ENCODE results near the gene PLIN3. TPM values are rescaled to one million over a fixed set of nuclear protein-coding genes. Genes with fewer than 3 reads are reported as not detected.
A peak's percentile ranks its signal among the peaks of the same experiment; 100 is the strongest.

The PLIN3 gene
- total and polyA plus RNA-seq, 2 of the 4 experiments (the other 2 are of a cell fraction) = 147 to 246 TPM

DNA sequence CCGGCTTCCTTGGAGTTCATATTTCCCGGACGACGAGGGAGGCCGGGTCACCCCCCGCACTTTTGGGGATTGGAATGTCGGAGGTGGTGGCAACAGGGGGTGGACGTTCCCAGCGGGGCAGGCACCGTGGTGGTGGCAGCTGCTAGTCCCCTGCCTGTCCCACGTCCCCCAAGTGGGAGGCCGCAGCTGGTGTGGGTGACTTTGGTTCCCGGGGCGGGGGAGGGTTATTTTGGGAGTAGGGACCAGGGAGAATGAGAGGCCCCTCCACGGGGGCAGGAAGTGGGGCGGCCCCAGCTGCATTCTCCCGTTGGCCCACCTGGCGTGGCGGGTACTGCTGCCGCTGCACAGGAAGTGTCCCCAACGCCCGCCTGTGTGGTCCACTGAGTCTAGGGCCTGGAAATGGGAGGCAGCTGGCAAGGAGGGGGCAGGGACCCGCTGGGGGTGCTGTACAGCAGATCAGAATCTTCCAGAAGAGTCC is 11.1 kb upstream of the PLIN3 start:
- no peaks in the 10 kb centered on the region for H3K9me3 ChIP-seq (ENCODE audit: control insufficient read depth, insufficient read depth, low read length)
- in situ Hi-C loops (cut with MboI; ENCODE audit: low sequenced_read_pairs) (no loop called here), dilution Hi-C loops (cut with HindIII; ENCODE audit: low sequenced_read_pairs, unreplicated experiment) (no loop called here), intact Hi-C loops (cut with micrococcal nuclease) (no loop called here)
- ChIA-PET POLR2A (ENCODE audit: unreplicated experiment) (no interaction called here), CTCF (no interaction called here)
- H4K5ac ChIP-seq (ENCODE audit: low read depth, low read length) = no peak overlapping the region
- H2BK5ac ChIP-seq (ENCODE audit: low read depth, low read length, poor library complexity, severe bottlenecking) = no peak overlapping the region
- no peaks in the 10 kb centered on the region for H3K36me3 ChIP-seq (ENCODE audit: control insufficient read depth, insufficient read depth, low read length)
- DNase-seq = no peak
- H2BK120ac ChIP-seq (ENCODE audit: low read depth, low read length) = no peak overlapping the region
- H3K79me1 ChIP-seq (ENCODE audit: low read depth in 1 of 2, low read length in 2 of 2) = no peaks in the 10 kb centered on the region
- BruUV-seq (replicated peaks) = no TSS peak
- H3K9ac ChIP-seq (ENCODE audit: low read depth, low read length) = no peak overlapping the region
- no peak overlapping the region for H3K18ac ChIP-seq (ENCODE audit: low read depth, low read length)
- H3K14ac ChIP-seq (replicated peaks; ENCODE audit: low read depth, low read length) = no peak overlapping the region
- 20% methylated on average over 1 of the region's 23 CpGs; no CpG with 5 or more reads in 1 of the 2 experiments for WGBS, 2 experiments (ENCODE audit: extremely low coverage in 2 of 2, insufficient read length in 1 of 2)
- H2BK15ac ChIP-seq (ENCODE audit: low read depth, low read length) = no peak overlapping the region
- no peak overlapping the region for H3K4me2 ChIP-seq (ENCODE audit: low read depth, low read length)
- H2AK9ac ChIP-seq (replicated peaks; ENCODE audit: low read depth, low read length, poor library complexity) = no peak overlapping the region
- no peak overlapping the region for H2AK5ac ChIP-seq (ENCODE audit: low read depth, low read length)
- H3K9me1 ChIP-seq (ENCODE audit: insufficient read depth, low read length) = no peaks in the 10 kb centered on the region; the same call in 1 of the 2 replicates
- H3K4ac ChIP-seq (ENCODE audit: low read depth, low read length) = no peak overlapping the region
- H3K27ac ChIP-seq (ENCODE audit: insufficient read depth, low read length) = no peak overlapping the region
- no peak overlapping the region for H3K4me3 ChIP-seq (ENCODE audit: insufficient read depth, low read depth, low read length)
- peak overlapping the region; percentile 86 for H2AFZ ChIP-seq (replicated peaks; ENCODE audit: low read length, poor library complexity)
- H4K20me1 ChIP-seq (ENCODE audit: insufficient read depth, low read length) = no peaks in the 10 kb centered on the region
- TF ChIP-seq RFX5 (IDR thresholded peaks at IDR 0.05; ENCODE audit: low read depth, low read length) (no peak), BHLHE40 (IDR thresholded peaks at IDR 0.05; ENCODE audit: low read depth, low read length) (no peak), MXI1 (IDR thresholded peaks at IDR 0.05; ENCODE audit: borderline replicate concordance, low read depth, low read length) (no peak), RAD21 (IDR thresholded peaks at IDR 0.05; ENCODE audit: low read length) (no peak), NFE2L2 (IDR thresholded peaks at IDR 0.05; ENCODE audit: low read depth, low read length) (no peak), FOS (IDR thresholded peaks at IDR 0.05; ENCODE audit: low read depth, low read length) (no peak), CHD1 (IDR thresholded peaks at IDR 0.05; ENCODE audit: low read depth, low read length) (no peak), MAFK (IDR thresholded peaks at IDR 0.05; ENCODE audit: low read depth, low read length) (no peak), CEBPB (IDR thresholded peaks at IDR 0.05; ENCODE audit: low read depth, low read length) (no peak), SMC3 (IDR thresholded peaks at IDR 0.05; ENCODE audit: low read depth, low read length) (no peak), POLR2A (IDR thresholded peaks at IDR 0.05; ENCODE audit: low read depth, low read length) (no peak)
- TF ChIP-seq, protein P1, sequence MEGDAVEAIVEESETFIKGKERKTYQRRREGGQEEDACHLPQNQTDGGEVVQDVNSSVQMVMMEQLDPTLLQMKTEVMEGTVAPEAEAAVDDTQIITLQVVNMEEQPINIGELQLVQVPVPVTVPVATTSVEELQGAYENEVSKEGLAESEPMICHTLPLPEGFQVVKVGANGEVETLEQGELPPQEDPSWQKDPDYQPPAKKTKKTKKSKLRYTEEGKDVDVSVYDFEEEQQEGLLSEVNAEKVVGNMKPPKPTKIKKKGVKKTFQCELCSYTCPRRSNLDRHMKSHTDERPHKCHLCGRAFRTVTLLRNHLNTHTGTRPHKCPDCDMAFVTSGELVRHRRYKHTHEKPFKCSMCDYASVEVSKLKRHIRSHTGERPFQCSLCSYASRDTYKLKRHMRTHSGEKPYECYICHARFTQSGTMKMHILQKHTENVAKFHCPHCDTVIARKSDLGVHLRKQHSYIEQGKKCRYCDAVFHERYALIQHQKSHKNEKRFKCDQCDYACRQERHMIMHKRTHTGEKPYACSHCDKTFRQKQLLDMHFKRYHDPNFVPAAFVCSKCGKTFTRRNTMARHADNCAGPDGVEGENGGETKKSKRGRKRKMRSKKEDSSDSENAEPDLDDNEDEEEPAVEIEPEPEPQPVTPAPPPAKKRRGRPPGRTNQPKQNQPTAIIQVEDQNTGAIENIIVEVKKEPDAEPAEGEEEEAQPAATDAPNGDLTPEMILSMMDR (conservative IDR thresholded peaks at IDR 0.05; ENCODE audit: low read depth, low read length) = no peak
- TF ChIP-seq, protein P2, sequence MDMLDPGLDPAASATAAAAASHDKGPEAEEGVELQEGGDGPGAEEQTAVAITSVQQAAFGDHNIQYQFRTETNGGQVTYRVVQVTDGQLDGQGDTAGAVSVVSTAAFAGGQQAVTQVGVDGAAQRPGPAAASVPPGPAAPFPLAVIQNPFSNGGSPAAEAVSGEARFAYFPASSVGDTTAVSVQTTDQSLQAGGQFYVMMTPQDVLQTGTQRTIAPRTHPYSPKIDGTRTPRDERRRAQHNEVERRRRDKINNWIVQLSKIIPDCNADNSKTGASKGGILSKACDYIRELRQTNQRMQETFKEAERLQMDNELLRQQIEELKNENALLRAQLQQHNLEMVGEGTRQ (IDR thresholded peaks at IDR 0.05; ENCODE audit: low read depth, low read length) = no peak
- no peak overlapping the region for H4K91ac ChIP-seq (ENCODE audit: insufficient read depth, low read depth, low read length)
- H3K23ac ChIP-seq (ENCODE audit: low read depth, low read length) = no peak overlapping the region
- H3K56ac ChIP-seq (ENCODE audit: extremely low read depth, insufficient read depth, low read length) = no peak overlapping the region
- H2BK20ac ChIP-seq (ENCODE audit: low read depth, low read length) = no peak overlapping the region
- peak overlapping the region in 1 of 2 experiments; percentile 60; a peak in 1 of 4 replicates for H4K8ac ChIP-seq (ENCODE audit: low read depth in 2 of 2, low read length in 2 of 2)
- no peak for ATAC-seq (ENCODE audit: low read depth)
- no peaks in the 10 kb centered on the region for H3K27me3 ChIP-seq (ENCODE audit: control insufficient read depth, insufficient read depth, low read length)
- H3K4me1 ChIP-seq (ENCODE audit: control insufficient read depth, insufficient read depth, low read length) = peaks cover 4% of the 10 kb centered on the region; the same call in 1 of the 2 replicates

Measured in IMR-90 (cell line).